BJ (cell line): ENCODE data around the gene CPLX1. TPM values are rescaled to one million over a fixed set of nuclear protein-coding genes. Genes with fewer than 3 reads are reported as not detected.

Experiments used
- CTCF ChIA-PET: fragments of 350-600 bp; formaldehyde crosslinking; extraction: SDS; loops from one replicate; lab custom pipeline; 2021; ENCODE audit warnings: antibody characterized with exemption, inconsistent platforms; lab: Yijun Ruan, JAX
- POLR2A ChIA-PET: fragments of 300-600 bp; sonication (Branson Sonifier 250); formaldehyde crosslinking; extraction: SDS; loops from one replicate; lab custom pipeline; 2021; ENCODE audit warnings: antibody characterized with exemption; lab: Charles Lee
- DNase-seq: peaks from one replicate; pipeline ENCODE4 v3.0.0-alpha.2; 2011; ENCODE audit warnings: low read depth
- H3K27me3 ChIP-seq: 2 replicates; pipeline ENCODE4 v1.6.0; 2011; ENCODE audit warnings: low read length; ENCODE audit not compliant: control insufficient read depth, insufficient read depth
- H3K36me3 ChIP-seq: 2 replicates; pipeline ENCODE4 v1.5.1; 2011; ENCODE audit warnings: low read length; ENCODE audit not compliant: control insufficient read depth, insufficient read depth
- H3K4me3 ChIP-seq: 2 replicates; pipeline ENCODE4 v1.5.1; 2011; ENCODE audit warnings: low read depth, mild to moderate bottlenecking, control low read depth, low read length
- polyA plus RNA-seq: library from polyadenylated mRNA; depleted of rRNA; stranded (reverse); fragments of >200 nt; gene quantifications from 2 replicates; pipeline ENCODE4 v1.2.3, GENCODE V29; 2011
- TF ChIP-seq, protein P1 (sequence below): IDR thresholded peaks from 2 replicates; pipeline ENCODE4 v1.5.1; 2011; ENCODE audit warnings: low read depth, mild to moderate bottlenecking, control low read depth, inconsistent platforms, low read length, moderate library complexity; ENCODE audit not compliant: insufficient read depth

CPLX1 gene
- polyA plus RNA-seq, 1 experiment, result 0.15 TPM

DNA sequence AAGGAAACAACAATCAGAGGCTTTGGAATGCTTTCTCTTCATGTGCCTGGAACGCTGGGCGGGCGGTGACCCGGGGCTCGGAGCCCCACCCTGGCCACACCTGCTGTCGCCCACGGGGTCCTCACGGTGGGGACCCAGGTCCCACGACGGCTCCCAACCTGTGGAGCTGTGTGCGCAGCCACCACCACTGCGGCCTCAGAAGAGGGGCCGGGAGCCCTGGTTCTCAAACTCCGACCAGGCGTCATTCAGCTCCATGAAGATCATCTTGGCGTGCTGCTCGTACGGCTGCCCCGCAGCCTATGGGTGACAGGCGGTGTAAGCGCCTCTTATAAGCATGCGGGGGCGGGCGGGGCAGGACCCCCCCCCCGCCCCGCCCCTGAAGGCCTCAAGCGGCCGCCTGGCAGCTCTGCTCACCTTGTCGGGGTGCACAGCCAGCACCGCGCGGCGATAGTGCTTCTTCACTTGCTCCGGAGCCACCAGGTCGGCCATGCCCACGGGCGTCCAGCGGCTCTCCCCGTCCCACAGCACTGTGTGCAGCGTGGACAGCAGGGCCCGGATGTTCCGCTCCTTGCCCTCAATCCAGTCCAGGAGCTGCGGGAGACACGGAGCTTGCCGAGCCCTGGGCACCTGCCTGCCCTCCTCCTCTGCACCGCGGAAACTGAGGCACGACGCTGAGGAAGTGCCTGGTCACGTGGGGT is 23.7 kb upstream of the CPLX1 start:
- Histone ChIP-seq H3K36me3 (peaks cover 16% of the 10 kb centered on the region), H3K27me3 (no peaks in the 10 kb centered on the region), H3K4me3 (no peak overlapping the region)
- POLR2A ChIA-PET, result no interaction called here
- CTCF ChIA-PET, result no interaction called here
- no peak for DNase-seq
- TF ChIP-seq, protein P1, sequence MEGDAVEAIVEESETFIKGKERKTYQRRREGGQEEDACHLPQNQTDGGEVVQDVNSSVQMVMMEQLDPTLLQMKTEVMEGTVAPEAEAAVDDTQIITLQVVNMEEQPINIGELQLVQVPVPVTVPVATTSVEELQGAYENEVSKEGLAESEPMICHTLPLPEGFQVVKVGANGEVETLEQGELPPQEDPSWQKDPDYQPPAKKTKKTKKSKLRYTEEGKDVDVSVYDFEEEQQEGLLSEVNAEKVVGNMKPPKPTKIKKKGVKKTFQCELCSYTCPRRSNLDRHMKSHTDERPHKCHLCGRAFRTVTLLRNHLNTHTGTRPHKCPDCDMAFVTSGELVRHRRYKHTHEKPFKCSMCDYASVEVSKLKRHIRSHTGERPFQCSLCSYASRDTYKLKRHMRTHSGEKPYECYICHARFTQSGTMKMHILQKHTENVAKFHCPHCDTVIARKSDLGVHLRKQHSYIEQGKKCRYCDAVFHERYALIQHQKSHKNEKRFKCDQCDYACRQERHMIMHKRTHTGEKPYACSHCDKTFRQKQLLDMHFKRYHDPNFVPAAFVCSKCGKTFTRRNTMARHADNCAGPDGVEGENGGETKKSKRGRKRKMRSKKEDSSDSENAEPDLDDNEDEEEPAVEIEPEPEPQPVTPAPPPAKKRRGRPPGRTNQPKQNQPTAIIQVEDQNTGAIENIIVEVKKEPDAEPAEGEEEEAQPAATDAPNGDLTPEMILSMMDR, result no peak

DNA sequence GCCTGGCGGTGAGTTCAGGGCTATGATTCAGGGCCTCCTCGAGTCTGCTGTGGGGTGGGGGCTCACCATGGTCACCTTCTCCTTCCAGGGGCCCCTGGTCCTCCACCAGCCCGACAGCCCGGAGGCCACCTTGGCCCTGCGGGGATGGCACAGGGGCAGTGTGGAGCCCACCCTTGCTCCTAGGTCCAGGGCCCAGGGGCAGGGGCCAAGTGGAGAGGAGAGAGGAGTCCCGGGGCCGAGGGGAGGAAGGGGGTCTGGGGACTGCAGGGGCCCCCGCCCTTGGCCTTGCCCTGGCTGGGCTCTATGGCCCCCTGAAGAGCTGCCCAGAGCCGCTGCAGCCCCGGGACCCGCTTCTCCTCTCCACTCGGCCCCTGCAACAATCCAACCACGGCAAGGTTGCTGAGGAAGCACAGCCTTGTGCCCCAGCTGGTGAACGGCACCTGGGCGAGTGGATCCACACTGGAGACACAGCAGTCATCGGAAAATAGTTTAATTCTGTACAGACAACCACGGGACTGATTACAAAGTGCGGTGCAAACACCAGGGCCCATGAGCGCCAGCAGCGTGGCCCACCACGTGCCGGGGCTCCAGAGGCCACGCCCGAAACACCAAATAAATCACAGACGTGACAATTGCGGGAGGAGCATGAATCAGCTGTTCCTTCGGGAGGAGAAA is 23.0 kb upstream of the CPLX1 start:
- POLR2A ChIA-PET, result no interaction called here

DNA sequence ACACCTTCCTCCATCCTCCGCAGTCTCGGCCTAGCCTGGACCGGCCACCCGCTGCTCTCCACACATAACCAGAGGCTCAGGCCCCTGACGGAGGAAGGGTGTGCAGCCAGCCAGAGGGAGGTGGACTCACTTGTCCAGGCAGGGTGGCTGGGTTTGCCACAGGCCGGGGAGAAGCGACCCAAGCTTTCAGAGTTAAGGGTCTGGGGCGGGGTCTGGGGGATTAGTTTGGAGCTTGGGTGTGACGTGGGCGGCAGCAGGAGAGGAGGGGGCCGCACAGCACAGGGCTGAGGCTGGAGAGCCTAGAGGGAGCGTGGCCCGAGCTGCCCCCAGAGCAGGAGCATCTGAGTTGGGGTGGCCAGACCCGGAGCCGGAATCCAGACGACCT is 22.4 kb upstream of the CPLX1 start:
- TF ChIP-seq, protein P1, result no peak
- DNase-seq, result no peak
- no peak overlapping the region for H3K4me3 ChIP-seq
- CTCF ChIA-PET, result no interaction called here
- POLR2A ChIA-PET, result no interaction called here
- H3K27me3 ChIP-seq, result no peaks in the 10 kb centered on the region
- H3K36me3 ChIP-seq, result peaks cover 16% of the 10 kb centered on the region

More for the DNA sequence above, 23.0 kb upstream of the CPLX1 start:
- DNase-seq, result no peak
- Histone ChIP-seq H3K27me3 (no peaks in the 10 kb centered on the region), H3K36me3 (peaks cover 16% of the 10 kb centered on the region), H3K4me3 (no peak overlapping the region)
- CTCF ChIA-PET, result no interaction called here
- TF ChIP-seq, protein P1, result no peak

DNA sequence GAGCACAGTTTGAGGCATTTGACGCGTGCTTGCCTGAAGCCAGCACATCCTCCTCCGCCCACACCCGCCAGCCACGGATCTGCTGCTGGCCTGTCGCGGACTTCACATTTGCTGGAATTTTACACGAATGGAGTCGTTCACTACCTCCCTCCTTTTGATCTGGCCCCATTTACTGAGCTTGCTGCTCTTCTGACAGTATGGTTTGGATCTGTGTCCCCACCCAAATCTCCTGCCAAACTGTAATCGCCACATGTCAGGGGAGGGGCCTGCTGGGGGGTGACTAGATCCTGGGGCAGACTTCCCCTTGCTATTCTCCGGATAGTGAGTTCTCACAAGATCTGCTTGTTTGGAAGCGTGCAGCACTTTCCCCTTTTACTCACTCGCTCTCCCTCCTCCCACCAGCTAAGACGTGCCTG is 19.9 kb upstream of the CPLX1 start:
- H3K27me3 ChIP-seq, result no peaks in the 10 kb centered on the region
- ChIA-PET POLR2A (no interaction called here), CTCF (interaction anchor here (1.5 kb wide), 1 partner anchor 17 kb away, joined by 3 read pairs; no protein-coding TSS in a partner anchor)
- no peak overlapping the region for H3K4me3 ChIP-seq
- TF ChIP-seq, protein P1, result no peak
- peaks cover 8% of the 10 kb centered on the region for H3K36me3 ChIP-seq
- peak; percentile 4 for DNase-seq

DNA sequence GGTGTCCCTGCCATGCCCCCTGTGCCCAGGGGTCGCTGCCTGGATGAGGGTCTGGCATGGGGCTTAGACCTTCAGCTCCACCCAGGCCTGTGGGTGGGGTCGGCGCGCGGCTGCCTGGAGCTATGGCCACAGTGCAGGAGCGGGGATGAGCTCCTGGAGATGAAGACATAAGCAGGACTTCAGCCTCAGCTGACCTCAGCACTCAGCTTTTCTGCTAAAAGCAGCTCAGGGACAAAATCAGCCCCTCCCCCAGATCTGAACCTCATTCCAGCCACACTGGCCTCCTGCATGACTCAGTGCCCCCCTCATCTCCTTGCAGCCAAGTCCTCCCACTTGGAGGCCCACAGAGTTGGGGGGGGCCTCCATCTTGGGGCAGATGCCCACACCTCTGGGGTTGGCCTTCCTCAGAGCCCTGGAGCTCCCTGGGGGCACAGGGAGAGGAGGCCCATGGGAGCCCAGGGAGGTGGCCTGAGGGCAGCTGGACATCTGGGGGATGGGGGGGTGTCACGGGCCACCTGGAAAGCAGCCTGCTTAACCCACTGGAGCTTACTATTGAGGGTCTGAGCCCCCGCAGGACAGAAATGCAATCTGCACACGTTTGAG is 19.4 kb upstream of the CPLX1 start:
- Histone ChIP-seq H3K27me3 (no peaks in the 10 kb centered on the region), H3K36me3 (peaks cover 5% of the 10 kb centered on the region), H3K4me3 (no peak overlapping the region)
- CTCF ChIA-PET, result interaction anchor here (0.8 to 1.5 kb wide), 2 partner anchors 14 to 17 kb away, joined by 3 read pairs; no protein-coding TSS in a partner anchor
- peak; percentile 19 for DNase-seq
- TF ChIP-seq, protein P1, result no peak
- POLR2A ChIA-PET, result interaction anchor here (0.7 kb wide), 1 partner anchor 50 kb away, joined by 4 read pairs; no protein-coding TSS in a partner anchor
